Epithelial cell of esophagus (primary cell): ENCODE data around the gene RAET1L.
A peak's percentile ranks its signal among the peaks of the same experiment; 100 is the strongest.
"Not testable (repeated sequence)": the region's sequence is repeated elsewhere in the genome, so short reads cannot be mapped to it uniquely, and the experiment has no call there.

ENCODE experiments used
- DNase-seq: peaks from one replicate; pipeline ENCODE4 v3.0.0; 2010; ENCODE audit warnings: low read depth
- H3K4me3 ChIP-seq: 2 replicates; pipeline ENCODE4 v1.5.1; 2011; ENCODE audit warnings: mild to moderate bottlenecking, low read length, control low read depth
- TF ChIP-seq, protein P1 (sequence below): IDR thresholded peaks from 2 replicates; pipeline ENCODE4 v1.5.1; 2011; ENCODE audit warnings: low read depth, mild to moderate bottlenecking, low read length, control low read depth, inconsistent platforms; ENCODE audit not compliant: insufficient read depth; ENCODE audit errors: missing control alignments

The RAET1L gene

GRCh38 chr6:149999636-150000035 lies 25.7 kb downstream of the RAET1L start:
- TF ChIP-seq, protein P1, sequence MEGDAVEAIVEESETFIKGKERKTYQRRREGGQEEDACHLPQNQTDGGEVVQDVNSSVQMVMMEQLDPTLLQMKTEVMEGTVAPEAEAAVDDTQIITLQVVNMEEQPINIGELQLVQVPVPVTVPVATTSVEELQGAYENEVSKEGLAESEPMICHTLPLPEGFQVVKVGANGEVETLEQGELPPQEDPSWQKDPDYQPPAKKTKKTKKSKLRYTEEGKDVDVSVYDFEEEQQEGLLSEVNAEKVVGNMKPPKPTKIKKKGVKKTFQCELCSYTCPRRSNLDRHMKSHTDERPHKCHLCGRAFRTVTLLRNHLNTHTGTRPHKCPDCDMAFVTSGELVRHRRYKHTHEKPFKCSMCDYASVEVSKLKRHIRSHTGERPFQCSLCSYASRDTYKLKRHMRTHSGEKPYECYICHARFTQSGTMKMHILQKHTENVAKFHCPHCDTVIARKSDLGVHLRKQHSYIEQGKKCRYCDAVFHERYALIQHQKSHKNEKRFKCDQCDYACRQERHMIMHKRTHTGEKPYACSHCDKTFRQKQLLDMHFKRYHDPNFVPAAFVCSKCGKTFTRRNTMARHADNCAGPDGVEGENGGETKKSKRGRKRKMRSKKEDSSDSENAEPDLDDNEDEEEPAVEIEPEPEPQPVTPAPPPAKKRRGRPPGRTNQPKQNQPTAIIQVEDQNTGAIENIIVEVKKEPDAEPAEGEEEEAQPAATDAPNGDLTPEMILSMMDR: no peak
- H3K4me3 ChIP-seq: no peak overlapping the region
- DNase-seq: no peak

DNA sequence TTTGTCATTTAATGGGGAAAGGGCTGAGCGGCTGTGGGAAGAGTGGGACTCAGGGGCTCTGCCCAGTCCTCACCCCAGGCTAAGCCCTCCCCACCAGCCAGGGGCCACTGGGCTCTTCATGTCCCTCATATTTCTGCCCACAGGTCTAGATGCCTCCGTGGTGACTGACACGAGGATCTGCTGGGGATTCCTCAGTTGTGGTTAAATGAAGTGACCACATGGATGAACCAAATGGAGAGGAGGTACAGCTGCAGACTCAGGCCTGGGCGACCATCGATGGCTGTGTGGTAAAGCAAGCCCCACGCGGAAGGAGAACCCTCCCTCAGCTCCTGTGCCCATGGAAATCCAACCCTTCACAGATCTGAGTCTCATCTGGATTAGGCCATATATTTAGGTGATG lies 29.4 kb downstream of the RAET1L start:
- DNase-seq: no peak
- TF ChIP-seq, protein P1: no peak
- H3K4me3 ChIP-seq: no peak overlapping the region

DNA sequence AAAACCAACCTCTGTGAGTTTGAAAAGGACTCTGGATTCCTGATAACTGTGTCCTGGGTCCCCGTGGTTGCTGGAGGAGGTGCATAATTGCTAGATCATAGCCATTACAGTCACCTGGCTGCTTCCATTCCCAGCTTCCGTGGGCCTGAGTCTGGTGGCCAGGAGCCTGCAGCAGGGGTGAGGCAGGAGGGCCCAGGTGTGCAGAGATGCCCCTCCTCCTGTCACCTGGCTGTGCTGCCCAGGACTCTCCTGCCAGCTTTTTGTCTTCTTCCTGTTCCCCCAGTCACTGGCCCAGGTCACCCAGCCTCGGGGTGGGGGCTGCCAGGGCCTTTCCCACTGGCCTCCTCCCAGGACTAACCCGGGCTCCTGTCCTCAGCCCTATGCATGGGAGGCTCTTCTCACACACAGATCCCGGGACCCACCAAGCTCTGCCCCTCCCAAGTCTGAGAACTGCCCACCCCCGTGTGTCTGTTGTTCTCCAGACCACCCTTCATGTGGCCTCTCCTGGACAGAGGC lies 30.0 kb downstream of the RAET1L start:
- no peak for DNase-seq
- no peak overlapping the region for H3K4me3 ChIP-seq
- TF ChIP-seq, protein P1: no peak

- no peak for DNase-seq
- TF ChIP-seq, protein P1: no peak
These were observed 33.5 kb downstream of the RAET1L start for GRCh38 chr6:149991838-149992237.

GRCh38 chr6:149991472-149991795 lies 33.9 kb downstream of the RAET1L start:
- DNase-seq, H3K4me3 ChIP-seq: not testable (repeated sequence)

More at GRCh38 chr6:149991838-149992237, 33.5 kb downstream of the RAET1L start:
- no peak overlapping the region for H3K4me3 ChIP-seq

DNA sequence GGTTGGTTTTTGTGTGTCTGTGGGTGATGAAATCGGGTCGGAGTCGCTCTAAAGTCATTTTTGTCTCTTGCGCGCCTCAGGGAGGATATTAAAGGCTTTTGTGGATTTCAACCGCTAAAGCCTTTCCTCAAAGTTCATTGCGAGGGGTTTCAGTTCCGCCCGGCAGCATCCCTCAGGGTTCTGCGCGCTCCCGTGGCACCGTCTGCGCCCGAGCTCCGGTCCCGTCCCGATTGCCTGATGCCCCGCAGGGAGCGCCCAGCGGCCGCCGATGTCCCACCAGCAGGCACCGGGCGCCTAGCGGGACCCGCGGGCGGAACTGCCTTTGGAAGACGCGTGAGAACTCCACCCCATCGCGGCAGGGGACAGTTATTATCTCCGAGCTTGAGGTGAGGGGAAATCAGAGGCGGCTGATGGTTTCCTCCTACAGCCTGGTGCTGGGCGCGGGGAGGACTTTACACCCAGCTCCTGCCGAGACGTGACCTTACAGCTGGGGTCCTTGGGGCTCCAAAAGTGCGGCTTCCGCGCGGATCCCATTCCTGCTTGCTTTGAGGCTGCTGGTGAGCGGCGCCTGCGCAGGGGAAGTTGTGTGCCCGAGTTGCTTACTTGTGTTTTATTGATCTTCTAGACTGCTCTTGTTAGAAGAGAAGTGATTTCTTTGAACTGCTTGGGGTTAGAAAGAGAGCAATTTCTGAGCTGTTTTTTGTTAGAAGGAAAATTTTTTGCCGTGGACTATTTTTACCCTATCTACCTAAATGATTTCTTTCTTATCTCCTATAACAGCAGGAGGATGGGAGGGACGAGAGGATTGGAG lies 34.5 kb downstream of the RAET1L start:
- TF ChIP-seq, protein P1: no peak
- H3K4me3 ChIP-seq: peak overlapping the region; percentile 19
- DNase-seq: no peak

DNA sequence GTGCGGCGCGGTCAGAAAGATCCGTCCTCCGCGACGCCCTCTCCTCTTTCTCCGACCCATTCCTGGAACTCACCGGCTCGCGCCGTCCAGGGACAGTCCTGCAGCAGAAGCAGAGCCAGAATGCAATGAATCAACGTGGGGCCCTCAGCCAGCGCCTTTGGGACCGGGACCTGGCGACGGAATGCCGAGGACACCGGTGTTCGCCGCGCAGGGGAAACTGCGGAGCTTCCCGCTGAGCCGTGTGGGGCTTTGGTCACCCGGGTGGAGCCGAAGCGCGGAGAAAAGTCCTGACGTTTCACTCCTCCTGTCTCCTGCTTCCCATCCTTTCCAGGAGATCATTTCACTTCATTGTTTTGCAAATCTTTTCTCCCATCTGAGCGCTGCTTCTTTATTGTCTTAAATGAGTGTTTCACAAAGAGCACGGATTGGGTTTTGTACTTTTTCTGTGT lies 35.1 kb downstream of the RAET1L start:
- TF ChIP-seq, protein P1: no peak
- DNase-seq: no peak
- no peak overlapping the region for H3K4me3 ChIP-seq
